Esophagus mucosa (tissue), 1 donor: ENCODE measurements around the gene CXCL16. TPM values are rescaled to one million over a fixed set of nuclear protein-coding genes. Genes with fewer than 3 reads are reported as not detected.
A peak's percentile ranks its signal among the peaks of the same experiment; 100 is the strongest.

ENCODE experiments used
- ATAC-seq: fragments of 200-7000 bp; cut with Tn5 transposase; one replicate; pipeline ENCODE4 v1.9.1; 2020
- total RNA-seq: library from RNA; stranded (reverse); gene quantifications from one replicate; pipeline ENCODE4 v1.2.4, GENCODE V29; 2023
- donor health status: DM: yes; HTN: yes; CAD: no.

Gene CXCL16
- total RNA-seq, 1 donor from 2014 or later = 15.7 TPM

- ATAC-seq = no peak
Observed at GRCh38 chr17:4750606-4751005, 10.9 kb upstream of the CXCL16 start.

- ATAC-seq = no peak
Observed at GRCh38 chr17:4748686-4749085, 9.0 kb upstream of the CXCL16 start.

- ATAC-seq = no peak
Observed at GRCh38 chr17:4747847-4748246, 8.1 kb upstream of the CXCL16 start.

- no peak for ATAC-seq
Observed at GRCh38 chr17:4744999-4745969, 5.6 kb upstream of the CXCL16 start.

GRCh38 chr17:4743898-4744297, 4.2 kb upstream of the CXCL16 start:
- no peak for ATAC-seq

GRCh38 chr17:4743216-4743615, 3.5 kb upstream of the CXCL16 start:
- ATAC-seq = no peak

- no peak for ATAC-seq
Observed at GRCh38 chr17:4742629-4743028, 2.9 kb upstream of the CXCL16 start.

- ATAC-seq = no peak
Observed at GRCh38 chr17:4742133-4742532, 2.4 kb upstream of the CXCL16 start.

- ATAC-seq = no peak
Observed at GRCh38 chr17:4741544-4741943, 1.8 kb upstream of the CXCL16 start.

GRCh38 chr17:4740584-4740983, 856 bp upstream of the CXCL16 start:
- ATAC-seq = no peak

GRCh38 chr17:4740025-4740351, 260 bp upstream of the CXCL16 start:
- ATAC-seq = no peak

- peak; percentile 65 for ATAC-seq
Observed at GRCh38 chr17:4738136-4739121, 1.3 kb downstream of the CXCL16 start.

- no peak for ATAC-seq
Observed at GRCh38 chr17:4735876-4736651, 3.7 kb downstream of the CXCL16 start.

- ATAC-seq = no peak
Observed at GRCh38 chr17:4734857-4735475, 4.8 kb downstream of the CXCL16 start.

GRCh38 chr17:4733073-4733531, 6.6 kb downstream of the CXCL16 start:
- no peak for ATAC-seq

GRCh38 chr17:4728124-4728523, 11.6 kb downstream of the CXCL16 start:
- ATAC-seq = no peak

- no peak for ATAC-seq
Observed at GRCh38 chr17:4725646-4726310, 13.9 kb downstream of the CXCL16 start.

GRCh38 chr17:4724650-4725049, 15.1 kb downstream of the CXCL16 start:
- ATAC-seq = no peak

- ATAC-seq = no peak
Observed at GRCh38 chr17:4722678-4723240, 17.0 kb downstream of the CXCL16 start.

- ATAC-seq = peak; percentile 44
Observed at GRCh38 chr17:4721203-4722135, 18.3 kb downstream of the CXCL16 start.
